SKM-1 (cell line): Measurements from ENCODE around the gene CXCR2.

Experiments
- DNase-seq: peaks from one replicate; lab custom pipeline; 2025; ENCODE audit not compliant: unreplicated experiment; lab: John Stamatoyannopoulos, UW

Gene CXCR2

GRCh38 chr2:218180467-218181114 is 54.8 kb downstream of the CXCR2 start:
- DNase-seq = no peak

DNA sequence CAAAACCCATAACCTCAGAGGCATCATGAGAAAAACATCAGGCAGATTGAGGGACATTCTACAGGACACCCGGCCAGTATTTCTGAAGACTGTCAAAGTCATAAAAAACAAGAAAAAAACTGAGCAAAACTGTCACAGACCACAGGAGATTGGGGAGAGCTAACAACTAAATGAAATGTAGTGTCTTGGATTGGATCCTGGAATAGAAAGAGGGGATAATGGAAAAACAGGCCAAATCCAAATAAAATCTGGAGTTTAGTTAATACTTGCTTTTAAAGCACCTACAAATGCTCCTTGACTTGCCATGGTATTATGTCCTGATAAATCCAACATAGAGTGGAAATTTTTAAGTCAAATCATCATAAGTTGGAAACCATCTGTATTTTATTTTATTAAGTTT is 58.5 kb downstream of the CXCR2 start:
- no peak for DNase-seq

- DNase-seq = peak; percentile 82
These were observed 60.5 kb downstream of the CXCR2 start for GRCh38 chr2:218186355-218186766.
